Measurements from ENCODE around the gene TENT5A. TPM values are rescaled to one million over a fixed set of nuclear protein-coding genes. Genes with fewer than 3 reads are reported as not detected.

Gene TENT5A
- total RNA-seq, 4 donors from 2014 or later = 12.3 to 28.4 (median 22.0) TPM

DNA sequence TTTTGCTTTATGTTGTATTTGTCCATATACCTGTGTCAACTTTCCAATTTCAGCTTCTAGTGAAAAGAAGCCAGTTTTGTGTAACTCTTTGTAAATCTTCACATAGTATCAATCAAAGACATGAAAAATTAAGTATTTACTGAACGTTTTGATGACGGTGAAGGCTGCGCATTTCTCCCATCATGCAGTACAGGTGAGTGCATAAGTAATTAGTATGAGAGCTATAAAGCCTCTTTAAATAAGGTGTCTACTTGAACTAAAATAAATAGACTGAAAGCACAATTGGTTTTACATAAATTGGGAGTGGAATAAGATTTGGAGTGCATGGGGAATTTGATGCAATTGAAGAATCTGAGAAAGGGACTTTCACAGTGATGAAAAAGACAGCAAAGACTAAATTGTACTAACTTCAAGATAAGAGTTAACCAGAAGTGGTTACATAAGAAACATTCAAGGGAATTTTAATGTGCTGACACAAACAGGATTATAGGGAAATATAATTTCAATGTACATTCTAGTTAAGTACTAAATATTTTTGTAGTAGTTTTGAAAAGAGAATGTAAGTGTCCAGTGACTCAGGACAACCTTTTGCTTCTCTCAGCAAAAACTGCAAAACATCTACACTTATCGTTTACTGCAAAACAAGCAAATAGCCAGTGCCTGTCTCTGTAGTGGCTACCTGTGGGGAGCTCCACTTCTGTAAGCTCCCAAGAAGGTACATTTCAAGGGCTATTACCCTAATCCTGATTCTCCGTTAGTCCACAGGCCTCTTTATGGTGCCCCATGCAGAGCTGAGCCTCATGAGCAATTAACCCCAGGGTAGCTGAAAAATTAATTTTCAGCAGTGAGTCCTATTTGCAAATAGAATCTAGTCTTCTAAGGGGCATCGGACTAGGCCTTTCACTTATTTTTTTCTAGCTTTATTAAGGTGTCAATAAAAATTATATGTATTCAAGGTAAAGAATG, 13.0 kb downstream of the TENT5A start:
- Histone ChIP-seq H3K27me3 (no peaks in the 10 kb centered on the region), H3K4me1 (peaks cover 0 to 11% (median 0%) of the 10 kb centered on the region in 4 donors), H3K27ac (no peak overlapping the region), H3K9me3 (peaks cover 0 to 11% (median 0%) of the 10 kb centered on the region in 4 donors), H3K4me3 (no peak overlapping the region), H3K36me3 (peaks cover 0 to 15% (median 0%) of the 10 kb centered on the region in 3 donors)
- TF ChIP-seq EP300 (IDR thresholded peaks at IDR 0.05) (no peak), POLR2A (IDR thresholded peaks at IDR 0.05) (no peak), CTCF (IDR thresholded peaks at IDR 0.05) (no peak)
- no peak for DNase-seq (ENCODE audit: low spot score in 2 of 2)
- WGBS, 2 donors = 85 to 87% methylated on average over 6 of the region's 6 CpGs

DNA sequence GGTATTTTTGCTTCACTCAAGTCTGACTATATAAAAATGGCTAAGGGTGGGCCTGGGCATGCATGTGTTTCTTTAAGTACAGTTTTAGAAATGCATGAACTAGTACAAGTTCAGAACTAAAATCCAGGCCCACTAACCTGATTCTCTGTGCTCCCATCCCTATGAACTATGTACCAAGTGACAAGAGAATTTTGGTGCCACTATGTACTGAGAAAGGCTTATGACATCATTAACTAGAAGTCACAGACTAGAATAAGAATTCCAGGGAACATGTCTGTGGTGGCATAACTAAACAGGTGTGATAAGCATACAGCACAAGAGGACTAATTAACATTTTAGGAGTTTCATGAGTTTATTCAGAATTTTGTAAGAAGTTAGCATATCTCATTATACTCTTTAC, 16.1 kb downstream of the TENT5A start:
- TF ChIP-seq POLR2A (IDR thresholded peaks at IDR 0.05) = no peak
- TF ChIP-seq EP300 (IDR thresholded peaks at IDR 0.05) = no peak
- no peak for TF ChIP-seq CTCF (IDR thresholded peaks at IDR 0.05)
- Histone ChIP-seq H3K27ac (no peak overlapping the region), H3K36me3 (peaks cover 0 to 15% (median 0%) of the 10 kb centered on the region in 3 donors), H3K27me3 (no peaks in the 10 kb centered on the region), H3K4me1 (peaks cover 0 to 11% (median 0%) of the 10 kb centered on the region in 4 donors), H3K4me3 (no peak overlapping the region), H3K9me3 (peaks cover 0 to 11% (median 0%) of the 10 kb centered on the region in 4 donors)
- no peak for DNase-seq (ENCODE audit: low spot score in 2 of 2)

DNA sequence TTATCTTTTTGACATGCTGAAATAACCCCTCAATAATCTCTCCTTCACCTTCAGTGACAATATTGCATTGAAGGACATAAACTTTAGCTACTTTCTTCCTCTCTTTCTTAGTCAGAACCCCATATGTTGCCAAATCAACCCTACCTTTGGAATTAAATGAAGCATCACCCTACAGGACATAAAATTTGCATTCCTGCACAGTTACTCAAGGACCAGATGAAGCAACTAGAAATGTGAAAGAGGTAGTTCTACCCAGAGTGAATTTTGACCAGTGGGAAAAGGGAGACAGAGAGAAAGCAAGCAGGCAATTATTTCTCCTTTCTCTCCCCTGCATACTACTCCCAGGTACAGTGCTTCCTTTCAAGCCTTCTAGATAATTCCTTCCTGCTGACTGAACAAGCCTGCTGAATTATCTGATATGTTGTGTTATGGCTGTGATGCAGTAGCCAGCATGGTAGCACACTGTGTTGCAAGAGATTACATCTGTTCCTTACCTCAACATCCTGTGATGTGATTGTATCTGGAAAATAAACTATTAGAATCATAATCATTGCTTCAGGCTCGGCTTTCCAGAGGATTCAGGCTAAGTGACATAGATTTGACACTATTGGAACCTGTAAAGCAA, 16.6 kb downstream of the TENT5A start:
- DNase-seq (ENCODE audit: low spot score in 2 of 2) = no peak
- Histone ChIP-seq H3K27me3 (no peaks in the 10 kb centered on the region), H3K4me1 (peaks cover 0 to 11% (median 0%) of the 10 kb centered on the region in 4 donors), H3K4me3 (no peak overlapping the region), H3K9me3 (peaks cover 0 to 11% (median 0%) of the 10 kb centered on the region in 4 donors), H3K36me3 (peaks cover 0 to 15% (median 0%) of the 10 kb centered on the region in 3 donors), H3K27ac (no peak overlapping the region)
- no peak for TF ChIP-seq EP300 (IDR thresholded peaks at IDR 0.05)
- no peak for TF ChIP-seq CTCF (IDR thresholded peaks at IDR 0.05)
- no peak for TF ChIP-seq POLR2A (IDR thresholded peaks at IDR 0.05)
- 89 to 96% methylated on average over 1 of the region's 1 CpG for WGBS, 2 donors

GRCh38 chr6:81734500-81735150, 17.9 kb downstream of the TENT5A start:
- no peak overlapping the region for H3K4me3 ChIP-seq
- H3K27me3 ChIP-seq = no peaks in the 10 kb centered on the region
- no peak for DNase-seq (ENCODE audit: low spot score in 2 of 2)
- TF ChIP-seq CTCF (IDR thresholded peaks at IDR 0.05) = no peak
- no peak overlapping the region for H3K27ac ChIP-seq
- peaks cover 0 to 11% (median 0%) of the 10 kb centered on the region in 4 donors for H3K9me3 ChIP-seq
- peaks cover 0 to 15% (median 0%) of the 10 kb centered on the region in 3 donors for H3K36me3 ChIP-seq
- 93 to 100% methylated on average over 2 of the region's 2 CpGs for whole genome bisulfite sequencing, 2 donors
- peaks cover 0 to 11% (median 0%) of the 10 kb centered on the region in 4 donors for H3K4me1 ChIP-seq

Data from tibial nerve (tissue), 4 donors.